PFSK-1 (cell line): ENCODE data around the gene ERICH4.

Experiments
- FOXP2 ChIP-seq: optimal IDR thresholded peaks from 2 replicates; pipeline ENCODE3; 2011; ENCODE audit warnings: borderline replicate concordance, control low read depth, inconsistent platforms; ENCODE audit not compliant: insufficient read depth; ENCODE audit errors: extremely low read length, extremely low read depth
- POLR2AphosphoS5 ChIP-seq: IDR thresholded peaks from 2 replicates; pipeline ENCODE4 v1.6.1; 2012; ENCODE audit warnings: low read depth, mild to moderate bottlenecking, control low read depth, low read length, moderate library complexity
- REST ChIP-seq, 2 experiments: IDR thresholded peaks; 2 replicates each; pipeline versions ENCODE4 v1.6.1 to v1.8.0; 2011 to 2012; ENCODE audit warnings: low read depth in 2 of 2, low read length in 2 of 2, control low read depth in 1 of 2, inconsistent platforms in 1 of 2, mild to moderate bottlenecking in 1 of 2, moderate library complexity in 1 of 2; ENCODE audit not compliant: insufficient read depth in 1 of 2
- SIN3A ChIP-seq: IDR thresholded peaks from 2 replicates; pipeline ENCODE4 v1.6.1; 2012; ENCODE audit warnings: mild to moderate bottlenecking, low read length, moderate library complexity, borderline replicate concordance; ENCODE audit not compliant: insufficient read depth
- TAF1 ChIP-seq: IDR thresholded peaks from 2 replicates; pipeline ENCODE4 v1.6.1; 2012; ENCODE audit warnings: low read length, control low read depth, borderline replicate concordance; ENCODE audit not compliant: insufficient read depth

Gene ERICH4

GRCh38 chr19:41399091-41399490, 43.9 kb upstream of the ERICH4 start:
- TF ChIP-seq POLR2AphosphoS5 (no peak), TAF1 (no peak)

DNA sequence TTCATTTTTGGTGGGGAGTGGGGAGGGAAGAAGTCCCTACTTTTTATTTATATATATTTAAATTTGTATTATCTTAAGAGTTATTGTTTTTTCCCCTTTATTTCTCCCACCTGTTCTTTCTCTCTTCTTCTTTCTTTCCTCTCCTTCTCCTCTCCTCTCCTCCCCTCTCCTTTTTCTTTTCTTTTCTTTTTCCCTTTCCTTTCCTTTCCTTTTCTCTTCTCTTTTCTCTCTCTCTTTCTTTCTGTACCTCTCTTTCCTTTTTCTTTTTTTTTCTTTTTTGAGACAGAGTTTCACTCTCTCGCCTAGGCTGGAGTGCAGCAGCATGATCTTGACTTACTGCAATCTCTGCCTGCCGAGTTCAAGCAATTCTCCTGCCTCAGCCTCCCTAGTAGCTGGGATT, 43.4 kb upstream of the ERICH4 start:
- TF ChIP-seq FOXP2 = no peak
- no peak for TF ChIP-seq REST (IDR thresholded peaks at IDR 0.05; ENCODE audit: insufficient read depth in 1 of 2, low read depth in 2 of 2, low read length in 2 of 2)
- no peak for TF ChIP-seq SIN3A
- TF ChIP-seq TAF1 = no peak
- TF ChIP-seq POLR2AphosphoS5 = no peak

DNA sequence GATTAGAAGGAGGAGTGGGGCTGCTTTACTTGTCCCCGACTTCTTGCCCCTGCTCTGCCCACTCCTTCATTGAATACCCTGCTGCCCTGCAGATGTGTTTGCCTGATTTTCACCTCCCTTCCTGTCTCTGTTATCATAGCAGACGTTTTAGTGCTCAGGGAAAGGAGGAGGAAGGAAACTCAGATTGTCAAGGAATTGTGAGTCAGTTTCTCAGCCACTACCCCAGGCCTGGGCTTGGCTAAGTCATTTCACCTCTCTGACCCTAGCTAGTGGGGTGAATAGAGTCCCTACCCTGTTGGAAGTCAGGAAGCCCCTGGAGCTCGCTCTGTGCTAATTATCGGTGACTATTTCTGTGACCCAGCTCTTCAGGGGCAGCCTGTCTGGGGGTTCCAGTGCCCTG, 41.5 kb upstream of the ERICH4 start:
- TF ChIP-seq TAF1 = no peak
- no peak for TF ChIP-seq REST (IDR thresholded peaks at IDR 0.05; ENCODE audit: insufficient read depth in 1 of 2, low read depth in 2 of 2, low read length in 2 of 2)
- no peak for TF ChIP-seq POLR2AphosphoS5
- TF ChIP-seq FOXP2 = no peak
- no peak for TF ChIP-seq SIN3A

DNA sequence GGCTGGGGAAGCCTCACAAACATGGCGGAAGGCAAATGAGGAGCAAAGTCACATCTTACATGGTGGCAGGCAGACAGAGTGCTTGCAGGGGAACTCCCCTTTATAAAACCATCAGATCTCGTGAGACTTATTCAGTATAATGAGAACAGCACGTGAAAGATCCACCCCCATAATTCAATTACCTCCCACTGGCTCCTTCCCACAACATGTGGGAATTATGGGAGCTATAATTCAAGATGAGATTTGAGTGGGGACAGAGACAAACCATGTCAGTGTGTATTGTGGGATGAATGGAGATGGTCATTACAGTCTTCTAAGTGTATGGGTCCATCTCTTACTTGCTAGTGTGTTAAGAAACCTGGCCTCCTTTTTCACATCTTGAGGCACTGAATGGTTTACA, 40.9 kb upstream of the ERICH4 start:
- TF ChIP-seq FOXP2 = no peak
- no peak for TF ChIP-seq POLR2AphosphoS5
- no peak for TF ChIP-seq REST (IDR thresholded peaks at IDR 0.05; ENCODE audit: insufficient read depth in 1 of 2, low read depth in 2 of 2, low read length in 2 of 2)
- TF ChIP-seq TAF1 = no peak
- TF ChIP-seq SIN3A = no peak

- TF ChIP-seq FOXP2 (no peak), POLR2AphosphoS5 (no peak), TAF1 (no peak), SIN3A (no peak), REST (IDR thresholded peaks at IDR 0.05; ENCODE audit: insufficient read depth in 1 of 2, low read depth in 2 of 2, low read length in 2 of 2) (no peak)
Measured at GRCh38 chr19:41403181-41403970, 39.6 kb upstream of the ERICH4 start.
